Spinal cord (tissue), 10 donors: ENCODE data around the gene SHANK2. TPM values are rescaled to one million over a fixed set of nuclear protein-coding genes. Genes with fewer than 3 reads are reported as not detected.

Source experiments
- DNase-seq, 6 donors: peaks; one replicate each; pipeline versions ENCODE4 v3.0.0 to v3.0.0-alpha.2; 2013 to 2015; ENCODE audit warnings: low spot score in 6 of 6, low read depth in 4 of 6
- H3K27ac ChIP-seq: one replicate; pipeline ENCODE4 v1.5.1; 2013; ENCODE audit warnings: low read depth, low read length, control low read depth
- H3K27me3 ChIP-seq: one replicate; pipeline ENCODE4 v1.6.1; 2013; ENCODE audit warnings: low read length; ENCODE audit not compliant: control insufficient read depth, insufficient read depth
- H3K36me3 ChIP-seq: one replicate; pipeline ENCODE4 v1.6.1; 2013; ENCODE audit warnings: low read length; ENCODE audit not compliant: control insufficient read depth, insufficient read depth
- H3K4me1 ChIP-seq: one replicate; pipeline ENCODE4 v1.6.1; 2013; ENCODE audit warnings: low read length; ENCODE audit not compliant: control insufficient read depth, insufficient read depth
- H3K4me3 ChIP-seq: one replicate; pipeline ENCODE4 v1.5.1; 2013; ENCODE audit warnings: low read depth, low read length, control low read depth
- H3K9me3 ChIP-seq: one replicate; pipeline ENCODE4 v1.6.1; 2013; ENCODE audit warnings: low read length; ENCODE audit not compliant: control insufficient read depth, insufficient read depth
- WGBS: methylation state at CpG from one replicate; pipeline ENCODE4 v1.1.5; 2013; ENCODE audit warnings: missing lambda C conversion rate; ENCODE audit not compliant: insufficient coverage; 5-methylcytosine and 5-hydroxymethylcytosine counted together
- polyA plus RNA-seq, 2 donors: library from polyadenylated mRNA; unstranded; fragments of 120-200 nt; gene quantifications; one replicate each; pipeline ENCODE4 v1.2.1, GENCODE V29; 2013; ENCODE audit not compliant: insufficient read length in 2 of 2
- total RNA-seq, 2 donors: library from RNA; depleted of rRNA in 1 of 2; stranded (reverse); fragments of 120-200 nt in 1 of 2; fragments of >200 nt in 1 of 2; gene quantifications; one replicate each; pipeline versions ENCODE4 v1.2.3 to v1.2.4, GENCODE V29; 2013 to 2014
- donor health status: healthy.

Gene SHANK2
- total and polyA plus RNA-seq, 4 donors: 10.9 to 36.4 (median 28.6) TPM

- Histone ChIP-seq H3K4me1 (no peaks in the 10 kb centered on the region), H3K27ac (no peak overlapping the region), H3K36me3 (no peaks in the 10 kb centered on the region), H3K9me3 (peaks cover 3% of the 10 kb centered on the region), H3K27me3 (no peaks in the 10 kb centered on the region), H3K4me3 (no peak overlapping the region)
- no peak for DNase-seq
- 80% methylated on average over 22 of the region's 22 CpGs for WGBS
Measured at GRCh38 chr11:71222318-71223080, 29.9 kb downstream of the SHANK2 start.

DNA sequence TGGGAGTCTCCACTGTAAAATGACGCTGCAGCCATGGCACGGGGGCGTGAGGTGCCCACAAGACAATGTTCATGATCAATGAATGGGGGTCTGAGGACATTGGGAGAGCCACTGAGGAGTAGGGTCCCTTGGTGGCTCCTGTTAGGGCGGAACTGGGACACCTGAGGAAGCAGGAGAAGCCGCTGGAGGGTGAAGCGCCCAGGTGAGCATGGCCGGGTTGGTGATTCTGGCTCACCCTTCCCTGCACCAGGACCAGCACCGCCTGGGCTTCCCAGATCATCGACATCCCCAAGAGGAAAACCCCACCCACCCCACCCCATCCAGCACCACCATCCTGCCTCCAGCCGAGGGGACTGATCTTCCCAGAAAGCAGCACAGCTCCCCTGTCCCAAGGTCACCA lies 30.6 kb downstream of the SHANK2 start:
- 100% methylated on average over 8 of the region's 10 CpGs for WGBS
- H3K27ac ChIP-seq: no peak overlapping the region
- no peaks in the 10 kb centered on the region for H3K27me3 ChIP-seq
- H3K4me3 ChIP-seq: no peak overlapping the region
- no peaks in the 10 kb centered on the region for H3K36me3 ChIP-seq
- peaks cover 2% of the 10 kb centered on the region for H3K9me3 ChIP-seq
- no peak for DNase-seq
- no peaks in the 10 kb centered on the region for H3K4me1 ChIP-seq

DNA sequence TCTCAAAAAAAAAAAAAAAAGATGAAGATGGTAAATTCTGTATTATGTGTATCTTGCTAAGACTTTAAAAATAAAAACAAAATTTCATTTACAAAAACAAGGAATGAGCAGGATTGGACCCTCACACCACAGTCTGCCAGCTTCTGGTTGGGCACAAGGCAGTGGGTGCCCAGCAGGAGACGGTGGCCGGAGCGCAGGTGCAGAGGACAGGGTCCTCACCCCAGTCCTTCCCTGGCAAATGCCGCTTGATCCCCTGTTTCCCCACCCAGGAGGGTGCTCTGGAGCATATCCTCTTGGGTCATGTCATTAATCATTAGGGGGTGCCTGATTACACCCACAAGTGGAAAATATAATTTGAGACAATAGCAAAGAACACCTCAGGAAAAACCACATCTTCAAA lies 31.2 kb downstream of the SHANK2 start:
- H3K36me3 ChIP-seq: no peaks in the 10 kb centered on the region
- H3K4me3 ChIP-seq: no peak overlapping the region
- no peak overlapping the region for H3K27ac ChIP-seq
- no peaks in the 10 kb centered on the region for H3K27me3 ChIP-seq
- DNase-seq: no peak
- peaks cover 2% of the 10 kb centered on the region for H3K9me3 ChIP-seq
- H3K4me1 ChIP-seq: no peaks in the 10 kb centered on the region
- WGBS: 97% methylated on average over 3 of the region's 4 CpGs

DNA sequence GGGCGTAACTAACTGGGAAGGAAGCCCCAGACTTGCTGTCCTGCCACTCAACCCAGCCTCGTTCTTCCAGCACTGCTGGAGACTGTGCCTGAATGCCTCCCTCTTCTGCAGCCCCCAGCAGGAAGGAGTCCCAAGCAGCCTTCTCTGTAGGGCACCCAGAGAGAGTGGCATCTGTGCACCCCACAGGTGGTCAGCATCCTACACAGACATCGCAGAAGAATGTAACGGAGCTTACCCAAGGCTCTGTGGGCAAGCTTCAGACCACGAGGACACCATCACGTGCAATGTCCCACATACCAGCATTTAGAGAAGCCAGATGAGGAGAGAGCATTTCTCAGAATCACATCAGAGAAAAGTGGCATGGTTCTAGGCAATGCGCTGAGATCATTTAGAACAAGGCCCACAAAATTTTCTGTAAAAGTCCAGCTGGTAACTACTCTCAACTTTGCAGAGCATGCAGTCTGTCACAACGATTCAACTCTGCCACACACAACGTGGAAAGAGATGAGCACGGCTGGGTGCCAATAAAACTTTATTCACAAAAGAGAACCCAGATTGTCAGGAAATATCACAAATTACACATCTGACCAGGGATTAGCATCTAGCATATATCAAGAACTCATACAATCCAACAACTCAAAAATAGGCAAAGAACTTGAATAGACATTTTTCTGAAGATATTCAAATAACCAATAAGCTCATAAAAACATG lies 33.4 kb downstream of the SHANK2 start:
- Histone ChIP-seq H3K27me3 (no peaks in the 10 kb centered on the region), H3K36me3 (no peaks in the 10 kb centered on the region), H3K9me3 (no peaks in the 10 kb centered on the region), H3K27ac (no peak overlapping the region), H3K4me1 (peaks cover 8% of the 10 kb centered on the region), H3K4me3 (no peak overlapping the region)
- DNase-seq: no peak
- 85% methylated on average over 9 of the region's 10 CpGs for WGBS

GRCh38 chr11:71215425-71215965 lies 36.9 kb downstream of the SHANK2 start:
- Histone ChIP-seq H3K4me1 (peaks cover 20% of the 10 kb centered on the region), H3K27me3 (no peaks in the 10 kb centered on the region), H3K9me3 (no peaks in the 10 kb centered on the region), H3K36me3 (no peaks in the 10 kb centered on the region), H3K4me3 (no peak overlapping the region), H3K27ac (no peak overlapping the region)
- WGBS: 86% methylated on average over 9 of the region's 12 CpGs
- no peak for DNase-seq

DNA sequence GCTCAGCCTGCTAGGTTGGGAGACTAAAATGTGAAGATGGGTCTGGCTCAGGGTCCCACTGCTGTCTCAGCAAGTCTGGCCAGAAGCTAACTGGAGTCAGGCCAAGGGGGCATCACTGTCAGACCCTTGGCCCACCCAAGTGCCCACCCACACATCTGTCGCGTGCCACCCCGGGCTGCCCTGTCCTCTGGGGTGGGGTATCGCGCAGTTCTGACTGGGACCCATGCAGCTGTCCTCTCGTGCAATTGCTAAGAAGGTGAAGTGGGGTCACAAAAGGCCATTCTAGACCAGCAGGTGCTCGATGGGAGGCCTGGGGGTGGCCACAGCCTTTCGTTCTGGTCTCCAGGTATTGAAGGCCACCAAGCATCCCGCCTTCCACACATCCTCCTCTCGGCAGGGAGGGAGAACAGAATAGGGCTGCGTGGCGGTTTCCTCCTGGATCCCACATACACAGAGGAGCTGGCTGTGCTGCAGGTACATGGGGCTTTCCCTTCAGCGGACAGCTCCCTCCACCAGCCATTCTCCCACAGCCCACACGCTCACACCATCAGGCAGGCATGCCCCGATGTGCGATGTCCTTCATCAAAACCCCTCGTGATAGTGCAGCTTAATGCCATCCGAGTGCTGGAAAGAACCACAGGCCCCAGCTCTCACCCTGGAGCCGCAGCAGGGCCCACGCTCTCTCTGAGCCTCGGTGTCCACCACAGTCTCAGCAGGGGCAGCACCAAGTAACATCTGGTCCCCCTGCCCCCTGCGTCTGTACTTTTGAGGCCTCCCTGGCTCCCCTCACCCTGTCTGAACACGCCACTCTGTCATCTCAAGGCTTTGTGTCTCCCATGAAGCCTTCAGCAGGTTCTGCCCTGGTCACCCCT lies 37.6 kb downstream of the SHANK2 start:
- Histone ChIP-seq H3K36me3 (no peaks in the 10 kb centered on the region), H3K9me3 (no peaks in the 10 kb centered on the region), H3K27me3 (no peaks in the 10 kb centered on the region), H3K27ac (no peak overlapping the region), H3K4me3 (no peak overlapping the region), H3K4me1 (peaks cover 20% of the 10 kb centered on the region)
- WGBS: 93% methylated on average over 20 of the region's 23 CpGs
- no peak for DNase-seq

- no peaks in the 10 kb centered on the region for H3K36me3 ChIP-seq
- 85% methylated on average over 13 of the region's 19 CpGs for WGBS
- H3K9me3 ChIP-seq: no peaks in the 10 kb centered on the region
- peaks cover 20% of the 10 kb centered on the region for H3K4me1 ChIP-seq
- no peak overlapping the region for H3K27ac ChIP-seq
- no peaks in the 10 kb centered on the region for H3K27me3 ChIP-seq
- no peak overlapping the region for H3K4me3 ChIP-seq
- DNase-seq: no peak
Measured at GRCh38 chr11:71213696-71214552, 38.5 kb downstream of the SHANK2 start.

DNA sequence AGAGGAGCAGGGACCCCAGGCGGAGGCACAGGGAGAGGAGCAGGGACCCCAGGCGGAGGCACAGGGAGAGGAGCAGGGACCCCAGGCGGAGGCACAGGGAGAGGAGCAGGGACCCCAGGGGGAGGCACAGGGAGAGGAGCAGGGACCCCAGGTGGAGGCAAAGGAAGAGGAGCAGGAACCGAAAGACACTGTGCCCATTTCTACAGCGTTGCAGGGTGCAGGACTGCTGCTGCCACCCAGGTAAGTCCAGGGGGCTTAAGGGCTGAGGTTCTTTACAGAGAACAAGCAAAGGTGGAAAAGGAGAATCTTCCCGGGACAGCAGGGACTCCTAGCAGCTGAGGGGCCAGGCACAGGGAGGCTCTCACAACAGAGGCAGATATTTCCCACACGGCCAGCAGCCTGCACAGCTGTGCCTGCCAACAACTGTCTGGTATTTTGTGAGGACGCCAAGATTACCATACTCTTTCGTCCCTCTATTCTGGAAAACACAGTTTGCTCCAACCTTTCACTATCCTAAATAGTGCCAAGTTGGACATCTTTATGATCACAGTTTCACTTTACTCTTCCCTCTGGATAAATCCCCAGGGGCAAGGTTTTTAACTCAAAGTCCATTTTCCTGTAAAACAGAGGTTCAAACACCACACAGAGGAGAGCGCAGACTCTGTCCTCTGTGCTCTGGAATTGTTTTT lies 39.4 kb downstream of the SHANK2 start:
- Histone ChIP-seq H3K27me3 (no peaks in the 10 kb centered on the region), H3K9me3 (peaks cover 1% of the 10 kb centered on the region), H3K27ac (no peak overlapping the region), H3K36me3 (no peaks in the 10 kb centered on the region), H3K4me3 (no peak overlapping the region), H3K4me1 (peaks cover 20% of the 10 kb centered on the region)
- 46% methylated on average over 9 of the region's 10 CpGs for WGBS
- DNase-seq: peak in 2 of 6 donors; percentile 16 to 29
